GM23248 (cell line): ENCODE results near the gene COX17.

ENCODE experiments used
- EZH2 ChIP-seq: fragments of 200-600 bp; sonication (generic); IDR thresholded peaks from 2 replicates; pipeline ENCODE4 v1.6.1; 2018; ENCODE audit warnings: antibody characterized with exemption, mild to moderate bottlenecking; ENCODE audit not compliant: insufficient read depth, poor library complexity, severe bottlenecking
- EZH2phosphoT487 ChIP-seq: fragments of 200-600 bp; sonication (generic); IDR thresholded peaks from 2 replicates; pipeline ENCODE4 v1.6.1; 2018; ENCODE audit warnings: antibody characterized with exemption, moderate library complexity, mild to moderate bottlenecking, low read depth; ENCODE audit not compliant: insufficient read depth

GRCh38 chr3:119679874-119680273, 2.7 kb upstream of the COX17 start:
- TF ChIP-seq EZH2phosphoT487 (no peak), EZH2 (no peak)
